Heart left ventricle (tissue), 16 donors: ENCODE results near the gene TJP3. TPM values are rescaled to one million over a fixed set of nuclear protein-coding genes. Genes with fewer than 3 reads are reported as not detected.

Experiments used
- ATAC-seq, 4 donors: fragments of 200-7000 bp; cut with Tn5 transposase; one replicate each; pipeline ENCODE4 v1.9.1; 2020 to 2022; ENCODE audit warnings: moderate library complexity in 4 of 4, mild to moderate bottlenecking in 3 of 4, moderate number of reproducible peaks in 1 of 4
- DNase-seq, 5 donors: peaks; one replicate each; pipeline ENCODE4 v3.0.0-alpha.2; 2020
- H3K27ac ChIP-seq, 12 donors: fragments of 200-600 bp; sonication (generic) in 4 of 12; one replicate each; pipeline versions ENCODE4 v1.5.0 to v1.8.0; 2016 to 2022; ENCODE audit warnings: mild to moderate bottlenecking in 2 of 12
- H3K27me3 ChIP-seq, 9 donors: fragments of 200-600 bp; sonication (generic) in 2 of 9; one replicate each; pipeline versions ENCODE4 v1.5.1 to v1.8.0; 2016 to 2022; ENCODE audit warnings: mild to moderate bottlenecking in 3 of 9
- H3K36me3 ChIP-seq, 9 donors: fragments of 200-600 bp; sonication (generic) in 2 of 9; one replicate each; pipeline versions ENCODE4 v1.5.0 to v1.8.0; 2018 to 2022; ENCODE audit warnings: mild to moderate bottlenecking in 2 of 9
- H3K4me1 ChIP-seq, 12 donors: fragments of 200-600 bp; sonication (generic) in 4 of 12; one replicate each; pipeline versions ENCODE4 v1.5.0 to v1.8.0; 2016 to 2022; ENCODE audit warnings: mild to moderate bottlenecking in 3 of 12
- H3K4me3 ChIP-seq, 12 donors: fragments of 200-600 bp; sonication (generic) in 4 of 12; one replicate each; pipeline versions ENCODE4 v1.5.0 to v1.8.0; 2017 to 2022; ENCODE audit warnings: mild to moderate bottlenecking in 9 of 12, moderate library complexity in 4 of 12
- H3K9me3 ChIP-seq, 12 donors: fragments of 200-600 bp; sonication (generic) in 4 of 12; one replicate each; pipeline versions ENCODE4 v1.5.0 to v1.8.0; 2016 to 2022; ENCODE audit warnings: mild to moderate bottlenecking in 1 of 12
- POLR2A ChIP-seq, 2 donors: fragments of 450-650 bp; IDR thresholded peaks; one replicate each; pipeline ENCODE4 v1.6.1; 2017; ENCODE audit warnings: antibody characterized with exemption in 2 of 2, mild to moderate bottlenecking in 2 of 2, moderate library complexity in 2 of 2
- WGBS, 4 donors: extraction: QIAGEN DNeasy Blood & Tissue Kit in 2 of 4; methylation state at CpG; one replicate each; pipeline versions ENCODE4 v1.1.5 to v1.1.7; 2013 to 2018; 5-methylcytosine and 5-hydroxymethylcytosine counted together
- intact Hi-C, 10 donors: fragments of 100-400 bp; cut with DNase I; formaldehyde crosslinking; loops; one replicate each; pipeline versions ENCODE4 v1.11.1 to v1.14.2; 2022
- polyA plus RNA-seq, 2 donors: library from polyadenylated mRNA; stranded (reverse); fragments of 200-250 nt; gene quantifications; one replicate each; pipeline ENCODE4 v1.2.3, GENCODE V29; 2013
- total RNA-seq, 9 donors: library from RNA; depleted of rRNA in 2 of 9; stranded (reverse); fragments of >200 nt in 2 of 9; fragmentation: NEBNext Ultra II Directional in 3 of 9; extraction: Animal tissue kit (Norgen Biotek cat#: 25700) in 3 of 9; gene quantifications; one replicate each; pipeline versions ENCODE4 v1.1.0 to v1.2.4, GENCODE V29; 2016 to 2023
- TF ChIP-seq, protein P1 (sequence below), 12 donors: fragments of 200-600 bp; sonication (generic) in 4 of 12; IDR thresholded peaks; one replicate each; pipeline versions ENCODE4 v1.5.0 to v1.8.0; 2018 to 2022; ENCODE audit warnings: antibody characterized with exemption in 12 of 12, mild to moderate bottlenecking in 5 of 12
- donor health status: ischemic (EF 13 %, LVEDD 7.1; RV severe dilation, severe dysfunction).
- donor health status: healthy with polysubstance abuse.
- donor health status: DM: no; HTN: yes; CAD: no.
- donor health status: DM: no; HTN: no; CAD: no.
- donor health status: ischemic (EF 25% LVEDD 6.9; RV normal size, moderate dysfunction).
- donor health status: ischemic (EF 25% LVEDD 5.7; RV mildly dilated, moderate dysfunction).
- donor health status: healthy.
- donor health status: DM: yes; HTN: yes; CAD: no.
- donor health status: ischemic (EF 35%, LVEDD 5.7; RV mildly dilated, moderate dysfunction).
- donor health status: nonischemic (EF 11% LVEDD 7.7; RV severe dilation, severe dysfunction).
- donor health status: DM: yes; HTN: yes; CAD: no.
- donor health status: PGD.
- donor health status: ischemic (EF 29% LVEDD 5.4; RV normal size, mild dysfunction).
- donor health status: nonischemic (EF 23%, LVEDD 6.1; RV moderate dilation, normal function).

Gene TJP3
- total and polyA plus RNA-seq, 11 donors = 0.06 to 0.48 (median 0.41) TPM; not detected in 8

GRCh38 chr19:3682286-3682685 is 25.9 kb upstream of the TJP3 start:
- H3K9me3 ChIP-seq = peaks cover 0 to 8% (median 3%) of the 10 kb centered on the region in 12 donors
- H3K36me3 ChIP-seq = peaks cover 0 to 10% (median 0%) of the 10 kb centered on the region in 9 donors
- intact Hi-C loops = no loop called here
- TF ChIP-seq, protein P1, sequence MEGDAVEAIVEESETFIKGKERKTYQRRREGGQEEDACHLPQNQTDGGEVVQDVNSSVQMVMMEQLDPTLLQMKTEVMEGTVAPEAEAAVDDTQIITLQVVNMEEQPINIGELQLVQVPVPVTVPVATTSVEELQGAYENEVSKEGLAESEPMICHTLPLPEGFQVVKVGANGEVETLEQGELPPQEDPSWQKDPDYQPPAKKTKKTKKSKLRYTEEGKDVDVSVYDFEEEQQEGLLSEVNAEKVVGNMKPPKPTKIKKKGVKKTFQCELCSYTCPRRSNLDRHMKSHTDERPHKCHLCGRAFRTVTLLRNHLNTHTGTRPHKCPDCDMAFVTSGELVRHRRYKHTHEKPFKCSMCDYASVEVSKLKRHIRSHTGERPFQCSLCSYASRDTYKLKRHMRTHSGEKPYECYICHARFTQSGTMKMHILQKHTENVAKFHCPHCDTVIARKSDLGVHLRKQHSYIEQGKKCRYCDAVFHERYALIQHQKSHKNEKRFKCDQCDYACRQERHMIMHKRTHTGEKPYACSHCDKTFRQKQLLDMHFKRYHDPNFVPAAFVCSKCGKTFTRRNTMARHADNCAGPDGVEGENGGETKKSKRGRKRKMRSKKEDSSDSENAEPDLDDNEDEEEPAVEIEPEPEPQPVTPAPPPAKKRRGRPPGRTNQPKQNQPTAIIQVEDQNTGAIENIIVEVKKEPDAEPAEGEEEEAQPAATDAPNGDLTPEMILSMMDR (IDR thresholded peaks at IDR 0.05) = no peak
- no peak for TF ChIP-seq POLR2A (IDR thresholded peaks at IDR 0.05)
- no peak overlapping the region for H3K4me3 ChIP-seq
- DNase-seq (no peak), ATAC-seq (no peak)
- H3K4me1 ChIP-seq = peaks cover 0 to 29% (median 11%) of the 10 kb centered on the region in 12 donors
- H3K27ac ChIP-seq = peak overlapping the region in 6 of 12 donors; percentile 67 to 89 (median 80)
- H3K27me3 ChIP-seq = no peaks in the 10 kb centered on the region
- 92 to 97% (median 95%) methylated on average over 10 of the region's 10 CpGs for WGBS, 4 donors

GRCh38 chr19:3682741-3683404 is 25.3 kb upstream of the TJP3 start:
- Histone ChIP-seq H3K4me1 (peaks cover 0 to 35% (median 14%) of the 10 kb centered on the region in 12 donors), H3K9me3 (peaks cover 0 to 8% (median 3%) of the 10 kb centered on the region in 12 donors), H3K27me3 (no peaks in the 10 kb centered on the region), H3K36me3 (peaks cover 0 to 10% (median 0%) of the 10 kb centered on the region in 9 donors), H3K27ac (peak overlapping the region; percentile 50 to 93 (median 78)), H3K4me3 (no peak overlapping the region)
- TF ChIP-seq POLR2A (IDR thresholded peaks at IDR 0.05) = no peak
- TF ChIP-seq, protein P1 (IDR thresholded peaks at IDR 0.05) = no peak
- ATAC-seq (peak; percentile 9 to 54 (median 28)), DNase-seq (peak in 1 of 5 donors; percentile 64)
- intact Hi-C loops = no loop called here
- WGBS, 4 donors = 56 to 76% (median 71%) methylated on average over 17 of the region's 17 CpGs

DNA sequence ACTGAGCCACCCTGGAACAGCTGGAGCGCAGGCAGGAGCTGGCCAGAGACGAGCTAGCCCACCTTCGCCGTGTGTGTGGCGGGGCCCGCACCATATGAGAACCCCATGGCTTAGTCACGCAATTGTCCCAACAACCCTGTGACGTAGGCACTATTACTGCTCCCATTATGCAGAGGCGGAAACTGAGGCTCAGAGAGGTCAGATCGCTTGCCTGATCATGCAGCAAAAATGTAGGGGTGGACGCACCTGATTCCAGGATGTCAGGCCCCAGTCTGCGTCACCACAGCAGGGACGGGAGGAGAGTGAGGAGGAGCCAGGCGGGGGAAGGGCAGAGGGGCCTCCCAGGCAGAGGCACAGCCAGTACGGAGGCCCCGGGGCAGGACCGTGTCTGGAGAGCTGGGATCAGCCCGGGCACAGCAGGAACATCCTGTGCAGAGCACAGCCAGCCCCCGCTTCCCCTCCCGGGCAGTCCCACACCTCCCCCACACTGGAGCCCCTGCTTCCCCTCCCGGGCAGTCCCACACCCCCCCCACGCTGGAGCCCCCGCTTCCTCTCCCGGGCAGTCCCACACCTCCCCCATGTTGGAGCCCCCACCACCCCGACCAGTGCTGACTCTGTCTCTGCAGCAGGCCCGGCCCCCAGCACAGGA is 24.7 kb upstream of the TJP3 start:
- Histone ChIP-seq H3K4me3 (no peak overlapping the region), H3K27ac (peak overlapping the region; percentile 50 to 93 (median 78)), H3K9me3 (peaks cover 0 to 8% (median 3%) of the 10 kb centered on the region in 12 donors), H3K36me3 (peaks cover 0 to 10% (median 0%) of the 10 kb centered on the region in 9 donors), H3K27me3 (no peaks in the 10 kb centered on the region), H3K4me1 (peaks cover 0 to 41% (median 19%) of the 10 kb centered on the region in 12 donors)
- intact Hi-C loops = no loop called here
- 53 to 67% (median 58%) methylated on average over 13 to 26 of the region's 26 CpGs for WGBS, 4 donors
- TF ChIP-seq, protein P1 (IDR thresholded peaks at IDR 0.05) = no peak
- TF ChIP-seq POLR2A (IDR thresholded peaks at IDR 0.05) = no peak
- DNase-seq (peak in 4 of 5 donors; percentile 62 to 80 (median 72)), ATAC-seq (peak; percentile 64 to 92 (median 82))
